ENCODE data around the gene SIX2. TPM values are rescaled to one million over a fixed set of nuclear protein-coding genes. Genes with fewer than 3 reads are reported as not detected.
A peak's percentile ranks its signal among the peaks of the same experiment; 100 is the strongest.

Gene SIX2
- total and polyA plus RNA-seq, 10 of the 15 experiments (the other 5 are each of a cell fraction or from before 2014, with no cell fraction given), result not detected

DNA sequence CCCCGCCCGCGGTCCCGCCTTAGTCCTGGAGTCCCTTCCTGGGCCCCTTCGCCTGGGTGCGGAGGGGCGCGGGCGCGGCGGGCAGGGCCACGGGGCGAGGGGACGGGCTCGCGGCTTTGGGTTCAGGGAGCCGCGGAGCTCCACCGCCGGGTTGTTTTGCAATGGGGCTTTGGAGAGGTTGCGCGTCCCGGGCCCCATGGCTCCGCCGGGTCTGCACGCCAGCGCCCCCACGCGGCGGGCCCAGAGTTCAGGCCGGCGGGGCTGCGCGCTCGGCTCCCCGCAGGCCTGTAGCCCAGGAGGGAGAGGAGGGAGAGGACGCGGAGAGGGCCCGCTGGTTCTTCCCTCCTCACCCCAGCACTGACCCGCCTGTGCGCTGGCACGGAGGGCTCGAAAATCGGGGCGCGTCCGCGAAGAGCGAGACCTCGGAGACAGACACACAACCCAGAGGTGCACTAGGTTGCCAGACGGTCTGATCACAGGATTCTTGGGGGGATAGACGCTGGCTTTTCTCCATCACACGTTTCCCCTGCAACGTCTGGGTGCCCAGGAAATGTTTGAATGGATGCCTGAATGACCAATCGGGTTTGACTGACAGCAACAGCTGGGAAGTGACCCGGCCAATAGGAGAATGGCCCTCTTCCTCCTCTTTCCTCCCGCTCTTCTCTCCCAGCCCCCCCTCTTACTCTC, 4.9 kb upstream of the SIX2 start:
- ChIA-PET RAD21 (ENCODE audit: unreplicated experiment) (no interaction called here), POLR2A (no interaction called here), CTCF (interaction anchor here (0.8 to 1.7 kb wide), 5 partner anchors 10 to 480 kb away, joined by 3 to 4 read pairs (median 3); no protein-coding TSS in a partner anchor), SMC1A (ENCODE audit: uncharacterized antibody, unreplicated experiment) (no interaction called here)
- TF ChIP-seq, protein P1, sequence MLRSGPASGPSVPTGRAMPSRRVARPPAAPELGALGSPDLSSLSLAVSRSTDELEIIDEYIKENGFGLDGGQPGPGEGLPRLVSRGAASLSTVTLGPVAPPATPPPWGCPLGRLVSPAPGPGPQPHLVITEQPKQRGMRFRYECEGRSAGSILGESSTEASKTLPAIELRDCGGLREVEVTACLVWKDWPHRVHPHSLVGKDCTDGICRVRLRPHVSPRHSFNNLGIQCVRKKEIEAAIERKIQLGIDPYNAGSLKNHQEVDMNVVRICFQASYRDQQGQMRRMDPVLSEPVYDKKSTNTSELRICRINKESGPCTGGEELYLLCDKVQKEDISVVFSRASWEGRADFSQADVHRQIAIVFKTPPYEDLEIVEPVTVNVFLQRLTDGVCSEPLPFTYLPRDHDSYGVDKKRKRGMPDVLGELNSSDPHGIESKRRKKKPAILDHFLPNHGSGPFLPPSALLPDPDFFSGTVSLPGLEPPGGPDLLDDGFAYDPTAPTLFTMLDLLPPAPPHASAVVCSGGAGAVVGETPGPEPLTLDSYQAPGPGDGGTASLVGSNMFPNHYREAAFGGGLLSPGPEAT (IDR thresholded peaks at IDR 0.05; ENCODE audit: low read depth), result no peak
- TF ChIP-seq YY1 (IDR thresholded peaks at IDR 0.05; ENCODE audit: low read depth, low read length) (0 out of 2 replicates have a peak, but pooled peaks have one; percentile 16), NFYB (IDR thresholded peaks at IDR 0.05; ENCODE audit: insufficient read depth, low read depth, low read length) (0 out of 2 replicates have a peak, but pooled peaks have one; percentile 14), SMARCA5 (IDR thresholded peaks at IDR 0.05) (no peak)
- TF ChIP-seq, protein P2, sequence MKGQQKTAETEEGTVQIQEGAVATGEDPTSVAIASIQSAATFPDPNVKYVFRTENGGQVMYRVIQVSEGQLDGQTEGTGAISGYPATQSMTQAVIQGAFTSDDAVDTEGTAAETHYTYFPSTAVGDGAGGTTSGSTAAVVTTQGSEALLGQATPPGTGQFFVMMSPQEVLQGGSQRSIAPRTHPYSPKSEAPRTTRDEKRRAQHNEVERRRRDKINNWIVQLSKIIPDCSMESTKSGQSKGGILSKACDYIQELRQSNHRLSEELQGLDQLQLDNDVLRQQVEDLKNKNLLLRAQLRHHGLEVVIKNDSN (IDR thresholded peaks at IDR 0.05; ENCODE audit: borderline replicate concordance, extremely low read length, insufficient read depth, low read depth, low read length), result no peak
- TF ChIP-seq, protein P3, sequence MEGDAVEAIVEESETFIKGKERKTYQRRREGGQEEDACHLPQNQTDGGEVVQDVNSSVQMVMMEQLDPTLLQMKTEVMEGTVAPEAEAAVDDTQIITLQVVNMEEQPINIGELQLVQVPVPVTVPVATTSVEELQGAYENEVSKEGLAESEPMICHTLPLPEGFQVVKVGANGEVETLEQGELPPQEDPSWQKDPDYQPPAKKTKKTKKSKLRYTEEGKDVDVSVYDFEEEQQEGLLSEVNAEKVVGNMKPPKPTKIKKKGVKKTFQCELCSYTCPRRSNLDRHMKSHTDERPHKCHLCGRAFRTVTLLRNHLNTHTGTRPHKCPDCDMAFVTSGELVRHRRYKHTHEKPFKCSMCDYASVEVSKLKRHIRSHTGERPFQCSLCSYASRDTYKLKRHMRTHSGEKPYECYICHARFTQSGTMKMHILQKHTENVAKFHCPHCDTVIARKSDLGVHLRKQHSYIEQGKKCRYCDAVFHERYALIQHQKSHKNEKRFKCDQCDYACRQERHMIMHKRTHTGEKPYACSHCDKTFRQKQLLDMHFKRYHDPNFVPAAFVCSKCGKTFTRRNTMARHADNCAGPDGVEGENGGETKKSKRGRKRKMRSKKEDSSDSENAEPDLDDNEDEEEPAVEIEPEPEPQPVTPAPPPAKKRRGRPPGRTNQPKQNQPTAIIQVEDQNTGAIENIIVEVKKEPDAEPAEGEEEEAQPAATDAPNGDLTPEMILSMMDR (IDR thresholded peaks at IDR 0.05 in 2 of 3, conservative IDR thresholded peaks at IDR 0.05 in 1 of 3; ENCODE audit: control insufficient read depth in 2 of 3, extremely low read depth in 1 of 3, insufficient read depth in 1 of 3, low read depth in 3 of 3, low read length in 3 of 3), result peak; percentile 30 to 45 (median 32); a peak in 4 of 6 replicates
- TF ChIP-seq, protein P4, sequence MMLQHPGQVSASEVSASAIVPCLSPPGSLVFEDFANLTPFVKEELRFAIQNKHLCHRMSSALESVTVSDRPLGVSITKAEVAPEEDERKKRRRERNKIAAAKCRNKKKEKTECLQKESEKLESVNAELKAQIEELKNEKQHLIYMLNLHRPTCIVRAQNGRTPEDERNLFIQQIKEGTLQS (IDR thresholded peaks at IDR 0.05; ENCODE audit: borderline replicate concordance, extremely low read depth, low read depth, low read length), result no peak
- no peak overlapping the region for H3K27ac ChIP-seq (ENCODE audit: control insufficient read depth, insufficient read depth)
- in situ Hi-C loops (cut with MboI), result no loop called here
- H3K4me3 ChIP-seq, result no peak overlapping the region
- no peaks in the 10 kb centered on the region for H3K9me3 ChIP-seq (replicated peaks; ENCODE audit: control insufficient read depth, insufficient read depth, low read length)
- no peaks in the 10 kb centered on the region for H3K79me2 ChIP-seq (ENCODE audit: control insufficient read depth, insufficient read depth, low read length)
- no peaks in the 10 kb centered on the region for H4K20me1 ChIP-seq (ENCODE audit: control insufficient read depth, insufficient read depth)
- ATAC-seq (peak; percentile 78), DNase-seq (ENCODE audit: low read depth, low spot score) (no peak), FAIRE-seq (no peak)
- H3K9ac ChIP-seq (ENCODE audit: control insufficient read depth, insufficient read depth, low read length), result no peak overlapping the region
- peaks cover 20 to 34% of the 10 kb centered on the region in 2 experiments for H3K27me3 ChIP-seq (replicated peaks in 1 of 2; ENCODE audit: control insufficient read depth in 2 of 2, insufficient read depth in 2 of 2, low read length in 1 of 2)
- BruUV-seq (replicated peaks), result no TSS peak
- WGBS (ENCODE audit: insufficient coverage, insufficient replicate concordance, low lambda C conversion rate, missing lambda C conversion rate), result 17% methylated on average over 37 of the region's 57 CpGs
- H3K36me3 ChIP-seq (ENCODE audit: control insufficient read depth in 2 of 2, insufficient read depth in 2 of 2, low read length in 1 of 2), result no peaks in the 10 kb centered on the region
- no peaks in the 10 kb centered on the region for H3K4me1 ChIP-seq (ENCODE audit: control insufficient read depth, insufficient read depth, low read length)
- H3K4me2 ChIP-seq (ENCODE audit: control insufficient read depth, insufficient read depth), result no peak overlapping the region
- intact Hi-C loops (cut with micrococcal nuclease; ENCODE audit: unreplicated experiment), result no loop called here
- H2AFZ ChIP-seq (ENCODE audit: control insufficient read depth, low read depth, low read length), result no peak overlapping the region
